A549 (cell line): Measurements from ENCODE around the gene PTPRK. TPM values are rescaled to one million over a fixed set of nuclear protein-coding genes. Genes with fewer than 3 reads are reported as not detected.

Experiments
- ATAC-seq, 2 experiments: fragments of 200-7000 bp in 1 of 2; fragments of >200 bp in 1 of 2; cut with Nextera tagmentation in 1 of 2; cut with Tn5 transposase in 1 of 2; 3 replicates each; pipeline versions ENCODE4 v1.8.0 to v1.9.1; 2018 to 2020; ENCODE audit warnings: mild to moderate bottlenecking in 1 of 2, moderate library complexity in 1 of 2
- CTCF ChIA-PET: fragments of 300-600 bp; sonication (Branson Sonifier 250); formaldehyde crosslinking; extraction: SDS; loops from one replicate; lab custom pipeline; 2021; ENCODE audit warnings: antibody characterized with exemption, inconsistent platforms; lab: Yijun Ruan, JAX
- POLR2A ChIA-PET: fragments of 350-600 bp; formaldehyde crosslinking; extraction: SDS; loops from one replicate; lab custom pipeline; 2021; ENCODE audit warnings: antibody characterized with exemption, inconsistent platforms; lab: Yijun Ruan, JAX
- DNase-seq, 2 experiments: peaks; one replicate each; pipeline versions ENCODE4 v3.0.0 to v3.0.0-alpha.2; 2011 to 2016; ENCODE audit warnings: low read depth in 1 of 2, low spot score in 1 of 2
- FAIRE-seq: peaks from 2 replicates; lab custom pipeline; 2011; peaks lifted over from hg19 to GRCh38; lab: Jason Lieb, UNC
- H3K27ac ChIP-seq, 2 experiments: fragments of >200 bp; sonication (Bioruptor Twin); formaldehyde crosslinking; 3 replicates each; pipeline ENCODE4 v1.5.1; 2016 to 2017
- H3K4me1 ChIP-seq: fragments of >200 bp; sonication (Bioruptor Twin); formaldehyde crosslinking; 3 replicates; pipeline ENCODE4 v1.6.1; 2016
- H3K4me2 ChIP-seq: fragments of >200 bp; sonication (Bioruptor Twin); formaldehyde crosslinking; 3 replicates; pipeline ENCODE4 v1.6.1; 2016
- H3K4me3 ChIP-seq: fragments of >200 bp; sonication (Bioruptor Twin); formaldehyde crosslinking; 3 replicates; pipeline ENCODE4 v1.5.1; 2016
- H3K9me3 ChIP-seq: fragments of >200 bp; sonication (Bioruptor Twin); formaldehyde crosslinking; 3 replicates; pipeline ENCODE4 v1.6.1; 2016
- BHLHE40 ChIP-seq: IDR thresholded peaks from 2 replicates; pipeline ENCODE4 v1.6.1; 2012; ENCODE audit warnings: low read depth, low read length, inconsistent platforms
- CBX8 ChIP-seq: fragments of 200-600 bp; sonication (generic); IDR thresholded peaks from 2 replicates; pipeline ENCODE4 v1.6.1; 2016
- CHD2 ChIP-seq: fragments of 150-350 bp; IDR thresholded peaks from 2 replicates; pipeline ENCODE4 v1.6.1; 2014; ENCODE audit warnings: low read length; ENCODE audit not compliant: partially characterized antibody
- EHMT2 ChIP-seq: fragments of 200-600 bp; sonication (generic); IDR thresholded peaks from 2 replicates; pipeline ENCODE4 v1.6.1; 2016; ENCODE audit warnings: antibody characterized with exemption, low read depth, mild to moderate bottlenecking, moderate library complexity
- ELK1 ChIP-seq: fragments of 150-350 bp; IDR thresholded peaks from 2 replicates; pipeline ENCODE4 v1.6.1; 2014; ENCODE audit warnings: low read depth, mild to moderate bottlenecking, low read length
- EP300 ChIP-seq, 2 experiments: fragments of >200 bp; sonication (Bioruptor Twin); formaldehyde crosslinking; IDR thresholded peaks; 2 replicates in 1 of 2; 3 replicates in 1 of 2; pipeline ENCODE4 v1.6.1; 2016 to 2017
- FOXS1 ChIP-seq: fragments of 250-450 bp; sonication (Bioruptor Pico); IDR thresholded peaks from 2 replicates; pipeline ENCODE4 v1.5.0; 2020; ENCODE audit warnings: mild to moderate bottlenecking, moderate library complexity
- JUN ChIP-seq, 2 experiments: fragments of >200 bp; sonication (Bioruptor Twin); formaldehyde crosslinking; IDR thresholded peaks; 2 replicates in 1 of 2; 3 replicates in 1 of 2; pipeline ENCODE4 v1.6.1; 2016 to 2017
- KDM1A ChIP-seq: fragments of 200-600 bp; sonication (generic); IDR thresholded peaks from 2 replicates; pipeline ENCODE4 v1.6.1; 2016; ENCODE audit warnings: low read depth, mild to moderate bottlenecking
- NR3C1 ChIP-seq: fragments of >200 bp; sonication (Bioruptor Twin); formaldehyde crosslinking; IDR thresholded peaks from 3 replicates; pipeline ENCODE4 v1.6.1; 2017
- PBX3 ChIP-seq: IDR thresholded peaks from 2 replicates; pipeline ENCODE4 v1.6.1; 2012
- PHF8 ChIP-seq: fragments of 200-600 bp; sonication (generic); IDR thresholded peaks from 2 replicates; pipeline ENCODE4 v1.6.1; 2016; ENCODE audit warnings: low read depth, mild to moderate bottlenecking, antibody characterized with exemption, moderate library complexity, borderline replicate concordance
- RARB ChIP-seq: fragments of 250-450 bp; sonication (Bioruptor Pico); IDR thresholded peaks from 2 replicates; pipeline ENCODE4 v1.8.0; 2021; ENCODE audit warnings: mild to moderate bottlenecking, moderate library complexity
- REST ChIP-seq: fragments of 200-600 bp; sonication (generic); IDR thresholded peaks from 2 replicates; pipeline ENCODE4 v1.6.1; 2016; ENCODE audit warnings: antibody characterized with exemption, mild to moderate bottlenecking, moderate library complexity
- TP53 ChIP-seq: fragments of 250-450 bp; sonication (Bioruptor Pico); IDR thresholded peaks from 2 replicates; pipeline ENCODE4 v1.5.0; 2021; ENCODE audit warnings: mild to moderate bottlenecking, moderate library complexity
- ZC3H11A ChIP-seq: fragments of 450-650 bp; IDR thresholded peaks from 2 replicates; pipeline ENCODE4 v1.6.1; 2014; ENCODE audit warnings: antibody characterized with exemption, mild to moderate bottlenecking
- ZNF302 ChIP-seq: fragments of 250-450 bp; sonication (Bioruptor Pico); IDR thresholded peaks from 2 replicates; pipeline ENCODE4 v1.9.0; 2021; ENCODE audit warnings: inconsistent platforms, mild to moderate bottlenecking, moderate library complexity
- ZSCAN20 ChIP-seq: fragments of 250-450 bp; sonication (Bioruptor Pico); IDR thresholded peaks from 2 replicates; pipeline ENCODE4 v1.8.0; 2022; ENCODE audit warnings: mild to moderate bottlenecking, moderate library complexity
- WGBS: methylation state at CpG from one replicate; pipeline ENCODE4 v1.1.6; 2017; ENCODE audit errors: missing lambda C conversion rate; 5-methylcytosine and 5-hydroxymethylcytosine counted together
- polyA plus RNA-seq, 4 experiments: library from polyadenylated mRNA; depleted of rRNA in 3 of 4; stranded (reverse); fragments of >200 nt; fragmentation: RNase III in 1 of 4; extraction: RNeasy Plus Mini Kit Qiagen cat#74134 plus additional on column Dnase treatment in 1 of 4; gene quantifications; 2 replicates in 3 of 4; 3 replicates in 1 of 4; pipeline ENCODE4 v1.2.3, GENCODE V29; 2011 to 2017
- TF ChIP-seq, protein P1 (sequence below): fragments of 450-650 bp; IDR thresholded peaks from 2 replicates; pipeline ENCODE4 v1.6.1; 2014; ENCODE audit warnings: antibody characterized with exemption
- TF ChIP-seq, protein P2 (sequence below): fragments of >200 bp; sonication (Bioruptor Twin); formaldehyde crosslinking; IDR thresholded peaks from 2 replicates; pipeline ENCODE4 v1.6.1; 2016

PTPRK gene
- polyA plus RNA-seq, 2 of the 4 experiments (the other 2 are of a cell fraction): 14.4 to 16.1 TPM

GRCh38 chr6:127971386-127971785, 549.0 kb downstream of the PTPRK start:
- no peak for ATAC-seq
- no peak for TF ChIP-seq PBX3
- no peak for TF ChIP-seq ZSCAN20 (CRISPR knock-in tag)
- TF ChIP-seq NR3C1: no peak
- TF ChIP-seq, protein P1, sequence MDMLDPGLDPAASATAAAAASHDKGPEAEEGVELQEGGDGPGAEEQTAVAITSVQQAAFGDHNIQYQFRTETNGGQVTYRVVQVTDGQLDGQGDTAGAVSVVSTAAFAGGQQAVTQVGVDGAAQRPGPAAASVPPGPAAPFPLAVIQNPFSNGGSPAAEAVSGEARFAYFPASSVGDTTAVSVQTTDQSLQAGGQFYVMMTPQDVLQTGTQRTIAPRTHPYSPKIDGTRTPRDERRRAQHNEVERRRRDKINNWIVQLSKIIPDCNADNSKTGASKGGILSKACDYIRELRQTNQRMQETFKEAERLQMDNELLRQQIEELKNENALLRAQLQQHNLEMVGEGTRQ: no peak
- TF ChIP-seq CHD2: no peak
- TF ChIP-seq RARB (CRISPR knock-in tag): no peak
- no peak for TF ChIP-seq TP53 (CRISPR knock-in tag)
- no peak for TF ChIP-seq ZC3H11A
- no peak for TF ChIP-seq CBX8
- no peak for TF ChIP-seq ELK1
- no peak for TF ChIP-seq BHLHE40
- TF ChIP-seq, protein P2, sequence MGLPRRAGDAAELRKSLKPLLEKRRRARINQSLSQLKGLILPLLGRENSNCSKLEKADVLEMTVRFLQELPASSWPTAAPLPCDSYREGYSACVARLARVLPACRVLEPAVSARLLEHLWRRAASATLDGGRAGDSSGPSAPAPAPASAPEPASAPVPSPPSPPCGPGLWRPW: no peak
- TF ChIP-seq ZNF302 (CRISPR knock-in tag): no peak
- TF ChIP-seq FOXS1: no peak
- no peak for TF ChIP-seq REST
- no peak for TF ChIP-seq PHF8
- TF ChIP-seq EP300 (IDR thresholded peaks at IDR 0.05): no peak
- no peak for TF ChIP-seq EHMT2
- no peak for TF ChIP-seq JUN (IDR thresholded peaks at IDR 0.05)
- WGBS: 87% methylated on average over 2 of the region's 2 CpGs

GRCh38 chr6:127969701-127970100, 550.7 kb downstream of the PTPRK start:
- no peak for TF ChIP-seq KDM1A
- Histone ChIP-seq H3K4me2 (no peak overlapping the region), H3K4me3 (no peak overlapping the region), H3K4me1 (no peaks in the 10 kb centered on the region), H3K27ac (no peak overlapping the region), H3K9me3 (no peaks in the 10 kb centered on the region)
- POLR2A ChIA-PET: no interaction called here
- CTCF ChIA-PET: interaction anchor here (1.2 kb wide), 1 partner anchor 13 kb away, joined by 4 read pairs; no protein-coding TSS in a partner anchor
- WGBS: 64% methylated on average over 3 of the region's 3 CpGs
- no peak for ATAC-seq
- DNase-seq: no peak
- no peak for FAIRE-seq

More at GRCh38 chr6:127971386-127971785, 549.0 kb downstream of the PTPRK start:
- no peaks in the 10 kb centered on the region for H3K9me3 ChIP-seq
- H3K4me2 ChIP-seq: no peak overlapping the region
- no peak for FAIRE-seq
- no peak overlapping the region for H3K4me3 ChIP-seq
- no peak for DNase-seq
- POLR2A ChIA-PET: no interaction called here
- no peak overlapping the region for H3K27ac ChIP-seq
- CTCF ChIA-PET: no interaction called here
- H3K4me1 ChIP-seq: no peaks in the 10 kb centered on the region
